Breast epithelium (tissue), 3 donors: Measurements from ENCODE around the gene DDX24.

Experiments
- POLR2A ChIP-seq: fragments of 450-650 bp; IDR thresholded peaks from one replicate; pipeline ENCODE4 v1.6.1; 2016; ENCODE audit warnings: antibody characterized with exemption, mild to moderate bottlenecking, moderate library complexity
- POLR2AphosphoS5 ChIP-seq, 3 donors: sonication (generic); formaldehyde crosslinking; IDR thresholded peaks; one replicate each; pipeline ENCODE4 v1.6.1; 2017; ENCODE audit warnings: antibody characterized with exemption in 3 of 3
- TF ChIP-seq, protein P1 (sequence below), 3 donors: fragments of 450-650 bp; IDR thresholded peaks; one replicate each; pipeline ENCODE4 v1.5.1; 2016 to 2017; ENCODE audit warnings: antibody characterized with exemption in 3 of 3, mild to moderate bottlenecking in 3 of 3, moderate library complexity in 3 of 3

DNA sequence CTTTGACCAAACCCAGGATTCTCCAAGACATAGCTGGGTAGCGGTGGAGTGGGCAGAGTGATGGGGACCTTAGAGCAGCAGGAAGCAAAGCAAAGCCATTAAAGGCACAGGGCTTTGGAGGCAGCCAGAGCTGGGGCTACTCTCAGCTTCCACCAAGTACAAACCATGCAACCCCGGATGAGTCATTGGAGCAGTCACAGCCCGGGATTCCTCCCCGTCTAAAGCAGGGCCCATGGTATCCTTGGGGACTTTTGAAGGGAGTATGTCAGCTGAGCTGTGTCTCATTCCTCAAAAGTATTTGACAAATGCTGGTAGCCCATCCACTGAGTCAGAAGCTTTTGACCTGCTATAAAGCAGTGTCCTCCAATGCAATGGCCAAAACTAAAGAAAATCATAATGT, 19.8 kb upstream of the DDX24 start:
- TF ChIP-seq, protein P1, sequence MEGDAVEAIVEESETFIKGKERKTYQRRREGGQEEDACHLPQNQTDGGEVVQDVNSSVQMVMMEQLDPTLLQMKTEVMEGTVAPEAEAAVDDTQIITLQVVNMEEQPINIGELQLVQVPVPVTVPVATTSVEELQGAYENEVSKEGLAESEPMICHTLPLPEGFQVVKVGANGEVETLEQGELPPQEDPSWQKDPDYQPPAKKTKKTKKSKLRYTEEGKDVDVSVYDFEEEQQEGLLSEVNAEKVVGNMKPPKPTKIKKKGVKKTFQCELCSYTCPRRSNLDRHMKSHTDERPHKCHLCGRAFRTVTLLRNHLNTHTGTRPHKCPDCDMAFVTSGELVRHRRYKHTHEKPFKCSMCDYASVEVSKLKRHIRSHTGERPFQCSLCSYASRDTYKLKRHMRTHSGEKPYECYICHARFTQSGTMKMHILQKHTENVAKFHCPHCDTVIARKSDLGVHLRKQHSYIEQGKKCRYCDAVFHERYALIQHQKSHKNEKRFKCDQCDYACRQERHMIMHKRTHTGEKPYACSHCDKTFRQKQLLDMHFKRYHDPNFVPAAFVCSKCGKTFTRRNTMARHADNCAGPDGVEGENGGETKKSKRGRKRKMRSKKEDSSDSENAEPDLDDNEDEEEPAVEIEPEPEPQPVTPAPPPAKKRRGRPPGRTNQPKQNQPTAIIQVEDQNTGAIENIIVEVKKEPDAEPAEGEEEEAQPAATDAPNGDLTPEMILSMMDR (IDR thresholded peaks at IDR 0.05): no peak
- no peak for TF ChIP-seq POLR2AphosphoS5 (IDR thresholded peaks at IDR 0.05)
- TF ChIP-seq POLR2A: no peak
